Ishikawa (cell line): Measurements from ENCODE around the gene ALDH5A1.

Experiments used
- CEBPB ChIP-seq: IDR thresholded peaks from 2 replicates; pipeline ENCODE4 v1.6.1; 2012
- CREB1 ChIP-seq: IDR thresholded peaks from 2 replicates; pipeline ENCODE4 v1.6.1; 2012; ENCODE audit warnings: low read depth
- EGR1 ChIP-seq: IDR thresholded peaks from 2 replicates; pipeline ENCODE4 v1.6.1; 2012
- EP300 ChIP-seq: IDR thresholded peaks from 2 replicates; pipeline ENCODE4 v1.6.1; 2012; ENCODE audit warnings: borderline replicate concordance
- FOXM1 ChIP-seq: IDR thresholded peaks from 2 replicates; pipeline ENCODE4 v1.6.1; 2012; ENCODE audit warnings: low read depth, borderline replicate concordance
- MAX ChIP-seq: IDR thresholded peaks from 2 replicates; pipeline ENCODE4 v1.6.1; 2012
- NFIC ChIP-seq: IDR thresholded peaks from 2 replicates; pipeline ENCODE4 v1.6.1; 2012
- RAD21 ChIP-seq: IDR thresholded peaks from 2 replicates; pipeline ENCODE4 v1.6.1; 2012; ENCODE audit warnings: low read depth
- REST ChIP-seq: IDR thresholded peaks from 2 replicates; pipeline ENCODE4 v1.6.1; 2012; ENCODE audit warnings: low read depth, mild to moderate bottlenecking
- TAF1 ChIP-seq: IDR thresholded peaks from 2 replicates; pipeline ENCODE4 v1.6.1; 2012; ENCODE audit warnings: low read depth, mild to moderate bottlenecking
- TCF12 ChIP-seq: IDR thresholded peaks from 2 replicates; pipeline ENCODE4 v1.6.1; 2012; ENCODE audit warnings: low read depth
- TEAD4 ChIP-seq: IDR thresholded peaks from 2 replicates; pipeline ENCODE4 v1.6.1; 2012
- USF1 ChIP-seq: IDR thresholded peaks from 2 replicates; pipeline ENCODE4 v1.6.1; 2012
- YY1 ChIP-seq: IDR thresholded peaks from 2 replicates; pipeline ENCODE4 v1.6.1; 2012; ENCODE audit warnings: low read depth
- ZBTB7A ChIP-seq: IDR thresholded peaks from 2 replicates; pipeline ENCODE4 v1.6.1; 2012; ENCODE audit warnings: low read depth

ALDH5A1 gene

GRCh38 chr6:24546439-24546838, 51.7 kb downstream of the ALDH5A1 start:
- no peak for TF ChIP-seq CEBPB
- TF ChIP-seq EP300 = no peak
- no peak for TF ChIP-seq USF1
- TF ChIP-seq NFIC = no peak
- no peak for TF ChIP-seq TAF1
- TF ChIP-seq YY1 = no peak
- no peak for TF ChIP-seq RAD21
- TF ChIP-seq MAX = no peak
- TF ChIP-seq TCF12 = no peak
- no peak for TF ChIP-seq ZBTB7A
- TF ChIP-seq CREB1 = no peak
- no peak for TF ChIP-seq FOXM1
- TF ChIP-seq REST = no peak
- no peak for TF ChIP-seq EGR1

GRCh38 chr6:24547243-24547642, 52.5 kb downstream of the ALDH5A1 start:
- TF ChIP-seq EGR1 (no peak), NFIC (no peak), USF1 (no peak), FOXM1 (no peak), TEAD4 (no peak), TCF12 (no peak), YY1 (no peak), EP300 (no peak), REST (no peak), ZBTB7A (no peak), CEBPB (no peak), TAF1 (no peak), RAD21 (no peak), CREB1 (no peak), MAX (no peak)

- no peak for TF ChIP-seq YY1
- TF ChIP-seq EGR1 = no peak
- TF ChIP-seq FOXM1 = no peak
- no peak for TF ChIP-seq REST
- no peak for TF ChIP-seq RAD21
- no peak for TF ChIP-seq CREB1
- no peak for TF ChIP-seq USF1
- no peak for TF ChIP-seq TEAD4
Measured at GRCh38 chr6:24549158-24549557, 54.4 kb downstream of the ALDH5A1 start.

- TF ChIP-seq TEAD4 (no peak), YY1 (no peak), EGR1 (no peak), CREB1 (no peak), RAD21 (no peak), EP300 (no peak), NFIC (no peak), ZBTB7A (no peak), FOXM1 (no peak), MAX (no peak), USF1 (no peak), CEBPB (no peak), TAF1 (no peak), REST (no peak), TCF12 (no peak)
Measured at GRCh38 chr6:24549674-24550353, 55.0 kb downstream of the ALDH5A1 start.
